ENCODE measurements around the gene BTNL8. TPM values are rescaled to one million over a fixed set of nuclear protein-coding genes. Genes with fewer than 3 reads are reported as not detected.
A peak's percentile ranks its signal among the peaks of the same experiment; 100 is the strongest.

The BTNL8 gene
- total and polyA plus RNA-seq, 2 donors, result 0.24 to 0.46 TPM

DNA sequence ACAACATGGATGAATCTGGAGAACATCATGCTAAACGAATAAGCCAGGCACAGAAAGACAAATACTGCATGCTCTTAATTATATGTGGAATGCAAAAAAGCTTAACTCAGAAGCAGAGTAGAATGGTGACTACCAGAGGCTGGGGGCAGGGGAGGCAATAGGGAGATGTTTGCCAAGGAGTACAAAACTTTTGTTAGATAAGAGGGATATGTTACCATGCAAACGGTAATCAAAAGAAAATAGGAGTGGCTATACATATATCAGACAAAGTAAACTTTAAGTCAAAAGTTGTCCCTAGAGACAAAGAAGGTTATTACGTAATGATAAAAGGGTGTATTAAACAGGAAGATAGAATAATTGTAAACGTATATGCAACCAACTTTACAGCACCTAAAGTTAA is 71.9 kb downstream of the BTNL8 start:
- 90% methylated on average over 4 of the region's 4 CpGs for WGBS
- no peaks in the 10 kb centered on the region for H3K27me3 ChIP-seq (ENCODE audit: control insufficient read depth in 2 of 2, insufficient read depth in 1 of 2, low read length in 1 of 2)
- no peak for DNase-seq (ENCODE audit: low read depth in 6 of 9, low spot score in 9 of 9)
- peaks cover 0 to 10% of the 10 kb centered on the region in 2 donors for H3K9me3 ChIP-seq (ENCODE audit: control insufficient read depth in 2 of 2, insufficient read depth in 1 of 2, low read length in 1 of 2)
- H3K4me1 ChIP-seq (ENCODE audit: control insufficient read depth in 2 of 2, insufficient read depth in 2 of 2, low read length in 2 of 2), result no peaks in the 10 kb centered on the region
- no peak overlapping the region for H3K4me3 ChIP-seq (ENCODE audit: low read length in 2 of 2)
- no peak overlapping the region for H3K27ac ChIP-seq (ENCODE audit: low read depth in 1 of 2, low read length in 1 of 2)
- H3K36me3 ChIP-seq (ENCODE audit: control insufficient read depth in 2 of 2, insufficient read depth in 2 of 2, low read length in 1 of 2), result no peaks in the 10 kb centered on the region

DNA sequence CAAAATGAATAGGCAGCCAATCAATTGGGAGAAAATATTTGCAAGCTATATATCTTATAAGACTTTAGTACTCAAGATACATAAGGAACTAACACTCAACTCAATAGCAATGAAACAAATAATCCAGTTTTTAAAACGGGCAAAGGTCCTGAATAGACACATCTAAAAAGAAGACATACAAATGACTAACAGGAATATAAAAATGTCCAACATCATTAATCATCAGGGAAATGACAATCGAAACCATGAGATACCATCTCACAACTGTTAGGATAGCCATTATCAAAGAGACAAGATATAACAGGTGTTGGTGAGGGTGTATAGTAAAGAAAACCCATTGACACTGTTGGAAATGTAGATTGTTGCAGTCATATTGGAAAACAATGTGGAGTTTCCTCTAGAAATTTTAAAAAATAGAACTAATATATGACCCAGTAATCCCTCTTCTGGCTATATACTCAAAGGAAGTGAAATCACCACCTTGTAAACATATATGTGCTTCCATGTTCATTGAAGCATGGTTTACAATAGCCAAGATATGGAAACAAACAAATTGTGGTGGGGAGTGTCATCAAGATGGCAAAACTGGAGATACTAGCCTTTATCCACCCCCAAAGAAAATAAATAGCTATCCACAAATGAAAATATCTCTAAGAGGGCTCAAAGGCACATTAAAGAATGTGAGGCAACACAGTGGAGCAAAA is 75.8 kb downstream of the BTNL8 start:
- Histone ChIP-seq H3K27me3 (ENCODE audit: control insufficient read depth in 2 of 2, insufficient read depth in 1 of 2, low read length in 1 of 2) (no peaks in the 10 kb centered on the region), H3K27ac (ENCODE audit: low read depth in 1 of 2, low read length in 1 of 2) (no peak overlapping the region), H3K9me3 (ENCODE audit: control insufficient read depth in 2 of 2, insufficient read depth in 1 of 2, low read length in 1 of 2) (peaks cover 0 to 5% of the 10 kb centered on the region in 2 donors), H3K4me1 (ENCODE audit: control insufficient read depth in 2 of 2, insufficient read depth in 2 of 2, low read length in 2 of 2) (no peaks in the 10 kb centered on the region), H3K4me3 (ENCODE audit: low read length in 2 of 2) (no peak overlapping the region), H3K36me3 (ENCODE audit: control insufficient read depth in 2 of 2, insufficient read depth in 2 of 2, low read length in 1 of 2) (no peaks in the 10 kb centered on the region)
- WGBS, result 46% methylated on average over 2 of the region's 2 CpGs
- no peak for DNase-seq (ENCODE audit: low read depth in 6 of 9, low spot score in 9 of 9)

DNA sequence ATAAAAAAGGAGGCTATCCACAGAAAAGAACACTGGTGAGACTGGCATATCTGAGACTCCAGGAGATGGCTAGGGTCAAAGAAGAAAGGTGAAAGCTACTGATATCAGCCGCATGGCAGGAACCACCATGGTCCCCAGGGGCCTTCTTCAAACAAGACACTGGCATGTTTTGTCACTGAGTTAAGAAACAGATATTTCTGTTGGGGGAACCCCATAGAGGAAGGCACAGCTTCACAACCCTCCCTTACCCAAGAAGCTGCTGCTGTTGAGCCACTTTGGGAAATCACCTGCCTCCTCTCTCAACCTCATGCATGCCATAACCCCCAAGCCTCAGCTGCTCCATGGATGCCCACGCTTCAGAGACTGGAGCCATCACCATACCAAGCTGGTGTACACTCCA is 76.4 kb downstream of the BTNL8 start:
- Histone ChIP-seq H3K36me3 (ENCODE audit: control insufficient read depth in 2 of 2, insufficient read depth in 2 of 2, low read length in 1 of 2) (no peaks in the 10 kb centered on the region), H3K9me3 (ENCODE audit: control insufficient read depth in 2 of 2, insufficient read depth in 1 of 2, low read length in 1 of 2) (no peaks in the 10 kb centered on the region), H3K27me3 (ENCODE audit: control insufficient read depth in 2 of 2, insufficient read depth in 1 of 2, low read length in 1 of 2) (no peaks in the 10 kb centered on the region), H3K4me3 (ENCODE audit: low read length in 2 of 2) (no peak overlapping the region), H3K27ac (ENCODE audit: low read depth in 1 of 2, low read length in 1 of 2) (no peak overlapping the region), H3K4me1 (ENCODE audit: control insufficient read depth in 2 of 2, insufficient read depth in 2 of 2, low read length in 2 of 2) (no peaks in the 10 kb centered on the region)
- 82% methylated on average over 2 of the region's 2 CpGs for WGBS
- DNase-seq (ENCODE audit: low read depth in 6 of 9, low spot score in 9 of 9), result peak in 1 of 9 donors; percentile 10

GRCh38 chr5:180976518-180976917 is 77.6 kb downstream of the BTNL8 start:
- peak in 3 of 9 donors; percentile 1 to 46 (median 16) for DNase-seq (ENCODE audit: low read depth in 6 of 9, low spot score in 9 of 9)
- H3K4me3 ChIP-seq (ENCODE audit: low read length in 2 of 2), result no peak overlapping the region
- no peaks in the 10 kb centered on the region for H3K36me3 ChIP-seq (ENCODE audit: control insufficient read depth in 2 of 2, insufficient read depth in 2 of 2, low read length in 1 of 2)
- H3K4me1 ChIP-seq (ENCODE audit: control insufficient read depth in 2 of 2, insufficient read depth in 2 of 2, low read length in 2 of 2), result no peaks in the 10 kb centered on the region
- peaks cover 0 to 4% of the 10 kb centered on the region in 2 donors for H3K27me3 ChIP-seq (ENCODE audit: control insufficient read depth in 2 of 2, insufficient read depth in 1 of 2, low read length in 1 of 2)
- WGBS, result 71% methylated on average over 6 of the region's 6 CpGs
- no peak overlapping the region for H3K27ac ChIP-seq (ENCODE audit: low read depth in 1 of 2, low read length in 1 of 2)
- H3K9me3 ChIP-seq (ENCODE audit: control insufficient read depth in 2 of 2, insufficient read depth in 1 of 2, low read length in 1 of 2), result no peaks in the 10 kb centered on the region

DNA sequence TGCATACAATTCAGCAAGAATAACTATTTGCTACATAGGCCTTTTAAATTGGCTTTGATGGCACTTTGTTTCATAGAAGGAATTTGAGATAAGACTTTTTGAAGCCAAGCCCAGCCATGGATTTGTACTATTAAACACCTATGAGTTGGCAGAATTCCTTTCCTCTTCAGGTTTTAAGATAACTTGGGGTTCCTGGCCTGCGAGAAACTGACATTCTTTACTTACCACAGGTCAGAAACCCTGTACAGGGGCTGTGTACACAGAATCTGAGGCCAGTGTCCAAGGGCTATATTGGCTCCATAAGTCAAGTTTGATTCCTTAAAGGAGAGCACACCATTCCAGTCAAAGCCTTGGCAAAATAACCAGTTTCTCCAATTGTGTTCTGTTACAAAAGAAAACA is 78.9 kb downstream of the BTNL8 start:
- H3K27me3 ChIP-seq (ENCODE audit: control insufficient read depth in 2 of 2, insufficient read depth in 1 of 2, low read length in 1 of 2), result peaks cover 0 to 14% of the 10 kb centered on the region in 2 donors
- no peak overlapping the region for H3K27ac ChIP-seq (ENCODE audit: low read depth in 1 of 2, low read length in 1 of 2)
- no peaks in the 10 kb centered on the region for H3K9me3 ChIP-seq (ENCODE audit: control insufficient read depth in 2 of 2, insufficient read depth in 1 of 2, low read length in 1 of 2)
- no peaks in the 10 kb centered on the region for H3K36me3 ChIP-seq (ENCODE audit: control insufficient read depth in 2 of 2, insufficient read depth in 2 of 2, low read length in 1 of 2)
- H3K4me1 ChIP-seq (ENCODE audit: control insufficient read depth in 2 of 2, insufficient read depth in 2 of 2, low read length in 2 of 2), result no peaks in the 10 kb centered on the region
- H3K4me3 ChIP-seq (ENCODE audit: low read length in 2 of 2), result no peak overlapping the region
- WGBS, result 77% methylated on average over 1 of the region's 1 CpG
- DNase-seq (ENCODE audit: low read depth in 6 of 9, low spot score in 9 of 9), result no peak

GRCh38 chr5:180982008-180982741 is 83.2 kb downstream of the BTNL8 start:
- Histone ChIP-seq H3K27me3 (ENCODE audit: control insufficient read depth in 2 of 2, insufficient read depth in 1 of 2, low read length in 1 of 2) (peaks cover 0 to 14% of the 10 kb centered on the region in 2 donors), H3K4me3 (ENCODE audit: low read length in 2 of 2) (no peak overlapping the region), H3K36me3 (ENCODE audit: control insufficient read depth in 2 of 2, insufficient read depth in 2 of 2, low read length in 1 of 2) (no peaks in the 10 kb centered on the region), H3K9me3 (ENCODE audit: control insufficient read depth in 2 of 2, insufficient read depth in 1 of 2, low read length in 1 of 2) (no peaks in the 10 kb centered on the region), H3K4me1 (ENCODE audit: control insufficient read depth in 2 of 2, insufficient read depth in 2 of 2, low read length in 2 of 2) (no peaks in the 10 kb centered on the region), H3K27ac (ENCODE audit: low read depth in 1 of 2, low read length in 1 of 2) (no peak overlapping the region)
- DNase-seq (ENCODE audit: low read depth in 6 of 9, low spot score in 9 of 9), result no peak
- 67% methylated on average over 23 of the region's 23 CpGs for WGBS

GRCh38 chr5:180988016-180988415 is 89.1 kb downstream of the BTNL8 start:
- Histone ChIP-seq H3K4me1 (ENCODE audit: control insufficient read depth in 2 of 2, insufficient read depth in 2 of 2, low read length in 2 of 2) (no peaks in the 10 kb centered on the region), H3K27me3 (ENCODE audit: control insufficient read depth in 2 of 2, insufficient read depth in 1 of 2, low read length in 1 of 2) (peaks cover 0 to 7% of the 10 kb centered on the region in 2 donors), H3K36me3 (ENCODE audit: control insufficient read depth in 2 of 2, insufficient read depth in 2 of 2, low read length in 1 of 2) (no peaks in the 10 kb centered on the region), H3K4me3 (ENCODE audit: low read length in 2 of 2) (no peak overlapping the region), H3K9me3 (ENCODE audit: control insufficient read depth in 2 of 2, insufficient read depth in 1 of 2, low read length in 1 of 2) (no peaks in the 10 kb centered on the region), H3K27ac (ENCODE audit: low read depth in 1 of 2, low read length in 1 of 2) (no peak overlapping the region)
- WGBS, result 94% methylated on average over 2 of the region's 2 CpGs
- DNase-seq (ENCODE audit: low read depth in 6 of 9, low spot score in 9 of 9), result no peak

DNA sequence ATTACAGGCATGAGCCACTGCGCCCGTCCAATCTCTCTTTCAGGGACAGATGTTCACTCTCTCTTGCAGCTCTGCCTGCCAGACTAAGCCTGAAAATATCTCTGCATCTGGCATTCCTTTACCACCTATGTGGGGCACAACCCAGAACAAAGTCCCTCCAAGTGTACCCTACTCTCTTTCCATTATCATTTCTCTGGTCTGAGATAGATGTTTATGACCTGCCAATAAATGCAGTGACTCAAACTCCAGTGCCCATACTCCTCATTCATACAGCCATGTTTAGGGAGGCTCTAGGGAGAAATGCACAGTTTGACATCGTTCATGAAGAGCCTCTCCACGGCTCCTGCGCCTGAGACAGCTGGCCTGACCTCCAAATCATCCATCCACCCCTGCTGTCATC is 89.6 kb downstream of the BTNL8 start, which contains the start of gene BTNL3:
Gene BTNL3 (plus strand): TSS at position 255 of the 400 bp plus-strand sequence. CDS start 183 bp downstream, outside the sequence.
- no peaks in the 10 kb centered on the region for H3K36me3 ChIP-seq (ENCODE audit: control insufficient read depth in 2 of 2, insufficient read depth in 2 of 2, low read length in 1 of 2)
- DNase-seq (ENCODE audit: low read depth in 6 of 9, low spot score in 9 of 9), result no peak
- H3K27ac ChIP-seq (ENCODE audit: low read depth in 1 of 2, low read length in 1 of 2), result no peak within 1 kb of the TSS
- no peaks in the 10 kb centered on the region for H3K9me3 ChIP-seq (ENCODE audit: control insufficient read depth in 2 of 2, insufficient read depth in 1 of 2, low read length in 1 of 2)
- 94% methylated on average over 5 of the region's 5 CpGs for WGBS
- peaks cover 0 to 7% of the 10 kb centered on the region in 2 donors for H3K27me3 ChIP-seq (ENCODE audit: control insufficient read depth in 2 of 2, insufficient read depth in 1 of 2, low read length in 1 of 2)
- no peaks in the 10 kb centered on the region for H3K4me1 ChIP-seq (ENCODE audit: control insufficient read depth in 2 of 2, insufficient read depth in 2 of 2, low read length in 2 of 2)
- H3K4me3 ChIP-seq (ENCODE audit: low read length in 2 of 2), result no peak within 1 kb of the TSS

DNA sequence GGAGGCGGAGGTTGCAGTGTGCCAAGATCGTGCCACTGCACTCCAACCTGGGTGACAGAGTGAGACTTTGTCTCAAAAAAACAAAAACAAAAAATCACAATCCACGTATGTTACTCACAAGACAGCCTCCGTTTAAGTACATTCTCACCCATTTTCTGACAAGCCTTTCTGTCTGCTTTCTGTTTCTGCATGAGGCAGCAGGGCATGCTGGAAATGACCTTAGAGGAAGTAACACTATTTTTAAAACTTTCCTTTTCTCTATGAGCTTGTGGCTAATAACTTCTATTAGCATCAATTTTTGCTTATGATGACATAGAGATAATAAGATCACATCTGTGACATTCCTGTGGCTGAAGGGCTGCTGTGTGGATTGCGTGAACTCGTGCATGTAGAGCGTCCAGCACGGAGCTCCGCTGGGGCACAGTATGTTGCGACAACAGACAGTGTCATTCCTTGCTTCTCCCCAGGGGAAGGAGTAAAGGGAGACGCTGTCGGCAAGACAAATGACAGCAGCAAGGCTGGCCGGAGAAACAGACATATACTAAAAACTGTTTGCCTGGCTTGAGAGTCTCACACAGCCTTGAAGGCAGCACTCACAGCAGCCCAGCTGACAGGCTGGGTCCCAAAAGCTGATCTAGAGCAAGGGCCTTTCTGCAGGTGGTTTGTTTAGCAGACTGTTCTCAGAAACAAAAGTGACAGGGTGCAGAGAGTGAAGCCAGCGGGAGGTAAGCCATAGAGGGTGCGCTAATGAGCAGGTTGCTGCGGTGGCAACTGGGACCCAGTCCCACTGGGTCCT is 91.3 kb downstream of the BTNL8 start:
- Histone ChIP-seq H3K4me3 (ENCODE audit: low read length in 2 of 2) (no peak overlapping the region), H3K36me3 (ENCODE audit: control insufficient read depth in 2 of 2, insufficient read depth in 2 of 2, low read length in 1 of 2) (no peaks in the 10 kb centered on the region), H3K4me1 (ENCODE audit: control insufficient read depth in 2 of 2, insufficient read depth in 2 of 2, low read length in 2 of 2) (no peaks in the 10 kb centered on the region), H3K27ac (ENCODE audit: low read depth in 1 of 2, low read length in 1 of 2) (no peak overlapping the region), H3K27me3 (ENCODE audit: control insufficient read depth in 2 of 2, insufficient read depth in 1 of 2, low read length in 1 of 2) (peaks cover 0 to 7% of the 10 kb centered on the region in 2 donors), H3K9me3 (ENCODE audit: control insufficient read depth in 2 of 2, insufficient read depth in 1 of 2, low read length in 1 of 2) (no peaks in the 10 kb centered on the region)
- DNase-seq (ENCODE audit: low read depth in 6 of 9, low spot score in 9 of 9), result no peak
- WGBS, result 80% methylated on average over 16 of the region's 16 CpGs

Data from thymus (tissue), 11 donors.